ENCODE results near the gene NDUFS7. TPM values are rescaled to one million over a fixed set of nuclear protein-coding genes. Genes with fewer than 3 reads are reported as not detected.

NDUFS7 gene
- total RNA-seq, 1 donor from 2014 or later: 55.9 TPM

DNA sequence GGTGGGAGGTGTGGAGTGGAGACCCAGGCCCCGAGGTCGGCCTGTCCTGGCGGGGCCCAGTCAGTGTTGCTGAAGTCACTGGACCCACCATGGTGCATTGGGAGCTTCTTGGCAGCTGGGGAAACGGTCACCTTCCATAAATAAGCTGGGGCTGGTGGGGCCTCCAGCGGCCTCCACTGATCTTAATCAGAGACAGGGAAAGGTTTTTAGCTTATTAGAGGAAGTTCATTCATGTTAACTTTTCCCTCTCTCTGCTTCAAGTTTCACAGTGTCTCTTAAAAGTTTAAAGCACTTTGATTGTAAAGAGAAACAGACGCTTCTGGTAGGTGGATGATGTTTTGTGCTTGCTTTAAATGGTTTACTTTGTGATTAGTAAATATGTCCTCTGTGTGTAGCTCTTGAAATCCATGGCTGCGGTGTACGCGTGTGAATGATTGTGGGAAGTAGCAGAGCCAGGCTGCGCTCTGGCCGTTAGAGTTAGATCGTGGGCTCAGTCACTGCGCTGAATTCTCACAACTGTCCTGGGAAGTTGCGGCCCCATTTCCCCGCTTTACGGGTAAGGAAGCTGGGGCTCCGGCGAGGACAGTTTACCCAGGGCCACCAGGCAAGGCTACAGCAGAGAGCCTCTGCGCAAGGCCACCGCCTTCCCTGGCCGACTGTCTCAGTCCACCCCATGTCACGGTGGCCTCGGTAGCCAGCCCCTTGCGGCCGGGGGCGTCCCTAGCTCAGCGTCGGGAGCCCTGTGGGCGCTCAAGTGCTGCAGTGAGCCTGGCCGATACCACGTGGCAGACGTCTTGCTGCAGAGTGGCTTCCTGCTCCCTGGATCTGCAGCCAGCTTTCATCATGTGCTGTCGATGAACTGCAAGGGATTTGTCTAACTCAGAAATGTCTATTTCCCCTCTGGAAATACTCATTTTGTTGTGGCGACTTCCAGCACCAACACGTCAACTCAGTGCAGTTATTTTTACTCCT, 16.5 kb upstream of the NDUFS7 start:
- Mint-ChIP-seq H3K27ac (no peak overlapping the region), H3K36me3 (peaks cover 16% of the 10 kb centered on the region), H3K27me3 (ENCODE audit: low read depth) (no peaks in the 10 kb centered on the region), H3K4me1 (no peaks in the 10 kb centered on the region), H3K9me3 (no peaks in the 10 kb centered on the region), H3K4me3 (no peak overlapping the region)
- no peak for DNase-seq (ENCODE audit: low spot score in 2 of 2, unreplicated experiment in 2 of 2)
- TF ChIP-seq, protein P1, sequence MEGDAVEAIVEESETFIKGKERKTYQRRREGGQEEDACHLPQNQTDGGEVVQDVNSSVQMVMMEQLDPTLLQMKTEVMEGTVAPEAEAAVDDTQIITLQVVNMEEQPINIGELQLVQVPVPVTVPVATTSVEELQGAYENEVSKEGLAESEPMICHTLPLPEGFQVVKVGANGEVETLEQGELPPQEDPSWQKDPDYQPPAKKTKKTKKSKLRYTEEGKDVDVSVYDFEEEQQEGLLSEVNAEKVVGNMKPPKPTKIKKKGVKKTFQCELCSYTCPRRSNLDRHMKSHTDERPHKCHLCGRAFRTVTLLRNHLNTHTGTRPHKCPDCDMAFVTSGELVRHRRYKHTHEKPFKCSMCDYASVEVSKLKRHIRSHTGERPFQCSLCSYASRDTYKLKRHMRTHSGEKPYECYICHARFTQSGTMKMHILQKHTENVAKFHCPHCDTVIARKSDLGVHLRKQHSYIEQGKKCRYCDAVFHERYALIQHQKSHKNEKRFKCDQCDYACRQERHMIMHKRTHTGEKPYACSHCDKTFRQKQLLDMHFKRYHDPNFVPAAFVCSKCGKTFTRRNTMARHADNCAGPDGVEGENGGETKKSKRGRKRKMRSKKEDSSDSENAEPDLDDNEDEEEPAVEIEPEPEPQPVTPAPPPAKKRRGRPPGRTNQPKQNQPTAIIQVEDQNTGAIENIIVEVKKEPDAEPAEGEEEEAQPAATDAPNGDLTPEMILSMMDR (IDR thresholded peaks at IDR 0.05; ENCODE audit: unreplicated experiment): no peak

DNA sequence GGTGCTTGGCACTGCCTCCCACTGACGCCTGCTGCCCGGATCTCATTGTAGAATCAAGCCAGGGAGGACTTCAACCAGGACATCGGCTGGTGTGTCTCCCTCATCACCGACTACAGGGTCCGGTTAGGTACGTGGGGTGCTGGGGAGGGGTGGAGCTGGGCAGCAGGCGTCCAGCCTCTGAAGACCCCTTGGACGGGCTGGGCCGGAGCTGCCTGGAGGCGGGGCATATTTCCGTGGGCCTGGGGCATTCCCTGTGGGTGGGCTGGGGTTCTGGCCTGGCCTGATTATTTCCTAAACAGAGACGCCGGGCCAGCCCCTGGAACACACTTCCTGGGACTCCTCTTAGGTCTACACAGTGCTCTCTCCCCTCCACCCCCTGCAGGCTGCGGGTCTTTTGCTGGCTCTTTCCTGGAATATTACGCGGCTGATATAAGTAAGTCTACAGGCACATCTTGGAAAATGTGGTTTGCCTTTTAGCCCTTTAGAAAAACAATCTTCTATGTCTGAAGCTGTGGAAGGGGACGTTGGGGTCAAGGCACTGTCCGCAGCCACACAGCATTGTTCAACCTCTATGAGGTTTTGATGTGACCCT, 14.4 kb upstream of the NDUFS7 start:
- DNase-seq (ENCODE audit: low spot score in 2 of 2, unreplicated experiment in 2 of 2): no peak
- Mint-ChIP-seq H3K4me1 (no peaks in the 10 kb centered on the region), H3K36me3 (peaks cover 19% of the 10 kb centered on the region), H3K27me3 (ENCODE audit: low read depth) (no peaks in the 10 kb centered on the region), H3K27ac (peak overlapping the region; percentile 30), H3K4me3 (no peak overlapping the region), H3K9me3 (no peaks in the 10 kb centered on the region)
- TF ChIP-seq, protein P1 (IDR thresholded peaks at IDR 0.05; ENCODE audit: unreplicated experiment): no peak

DNA sequence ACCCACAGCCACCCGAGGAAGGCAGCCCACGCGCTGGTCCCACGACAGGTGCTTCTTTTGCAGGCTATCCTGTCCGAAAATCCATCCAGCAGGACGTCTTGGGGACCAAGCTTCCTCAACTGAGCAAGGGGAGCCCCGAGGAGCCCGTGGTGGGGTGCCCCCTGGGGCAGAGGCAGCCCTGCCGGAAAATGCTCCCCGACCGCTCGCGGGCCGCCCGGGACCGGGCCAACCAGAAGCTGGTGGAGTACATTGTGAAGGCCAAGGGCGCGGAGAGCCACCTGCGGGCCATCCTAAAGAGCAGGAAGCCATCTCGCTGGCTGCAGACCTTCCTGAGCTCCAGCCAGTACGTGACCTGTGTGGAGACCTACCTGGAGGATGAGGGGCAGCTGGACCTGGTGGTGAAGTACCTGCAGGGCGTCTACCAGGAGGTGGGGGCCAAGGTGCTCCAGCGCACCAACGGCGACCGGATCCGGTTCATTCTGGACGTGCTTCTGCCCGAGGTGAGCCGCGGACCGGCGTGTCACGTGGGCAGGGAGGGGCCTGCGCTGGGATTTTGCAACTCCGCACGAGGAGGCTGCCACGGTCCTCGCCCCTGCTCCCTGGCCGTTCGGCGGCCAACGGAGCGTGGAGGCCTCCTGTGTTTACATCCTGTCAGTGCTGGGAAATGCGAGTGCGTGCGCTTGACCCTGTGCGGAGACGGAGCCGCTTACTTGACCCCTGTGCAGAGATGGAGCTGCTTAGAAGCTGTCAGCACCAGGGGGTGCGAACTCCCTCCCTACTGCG, 12.9 kb upstream of the NDUFS7 start:
- Mint-ChIP-seq H3K27ac (no peak overlapping the region), H3K4me1 (no peaks in the 10 kb centered on the region), H3K9me3 (no peaks in the 10 kb centered on the region), H3K4me3 (no peak overlapping the region), H3K27me3 (ENCODE audit: low read depth) (no peaks in the 10 kb centered on the region), H3K36me3 (peaks cover 17% of the 10 kb centered on the region)
- DNase-seq (ENCODE audit: low spot score in 2 of 2, unreplicated experiment in 2 of 2): no peak
- TF ChIP-seq, protein P1 (IDR thresholded peaks at IDR 0.05; ENCODE audit: unreplicated experiment): no peak

DNA sequence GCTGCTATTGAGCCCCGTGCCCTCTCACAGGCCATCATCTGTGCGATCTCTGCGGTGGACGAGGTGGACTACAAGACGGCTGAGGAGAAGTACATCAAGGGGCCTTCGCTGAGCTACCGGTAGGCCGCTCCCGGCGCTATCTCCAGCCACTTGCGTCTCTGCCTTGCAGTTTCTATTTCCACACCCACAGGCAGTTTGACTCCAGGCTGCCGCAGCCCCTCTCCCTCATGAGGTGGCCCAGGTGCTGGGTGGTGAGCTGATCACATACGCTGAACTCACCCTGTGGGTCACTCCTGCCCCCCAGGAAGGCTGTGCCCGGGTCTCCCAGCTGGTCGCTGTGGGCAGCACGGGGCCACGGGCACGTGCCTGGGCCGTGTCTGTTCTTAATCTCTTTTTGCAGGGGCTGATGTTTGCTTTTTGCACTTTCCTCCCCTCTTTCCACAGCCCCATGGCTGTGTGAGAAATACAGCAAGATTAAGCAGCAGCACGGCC, 10.6 kb upstream of the NDUFS7 start:
- no peak for DNase-seq (ENCODE audit: low spot score in 2 of 2, unreplicated experiment in 2 of 2)
- no peaks in the 10 kb centered on the region for H3K27me3 Mint-ChIP-seq (ENCODE audit: low read depth)
- H3K36me3 Mint-ChIP-seq: peaks cover 20% of the 10 kb centered on the region
- H3K4me1 Mint-ChIP-seq: no peaks in the 10 kb centered on the region
- no peak overlapping the region for H3K4me3 Mint-ChIP-seq
- peak overlapping the region; percentile 12 for H3K27ac Mint-ChIP-seq
- TF ChIP-seq, protein P1 (IDR thresholded peaks at IDR 0.05; ENCODE audit: unreplicated experiment): no peak
- H3K9me3 Mint-ChIP-seq: no peaks in the 10 kb centered on the region

DNA sequence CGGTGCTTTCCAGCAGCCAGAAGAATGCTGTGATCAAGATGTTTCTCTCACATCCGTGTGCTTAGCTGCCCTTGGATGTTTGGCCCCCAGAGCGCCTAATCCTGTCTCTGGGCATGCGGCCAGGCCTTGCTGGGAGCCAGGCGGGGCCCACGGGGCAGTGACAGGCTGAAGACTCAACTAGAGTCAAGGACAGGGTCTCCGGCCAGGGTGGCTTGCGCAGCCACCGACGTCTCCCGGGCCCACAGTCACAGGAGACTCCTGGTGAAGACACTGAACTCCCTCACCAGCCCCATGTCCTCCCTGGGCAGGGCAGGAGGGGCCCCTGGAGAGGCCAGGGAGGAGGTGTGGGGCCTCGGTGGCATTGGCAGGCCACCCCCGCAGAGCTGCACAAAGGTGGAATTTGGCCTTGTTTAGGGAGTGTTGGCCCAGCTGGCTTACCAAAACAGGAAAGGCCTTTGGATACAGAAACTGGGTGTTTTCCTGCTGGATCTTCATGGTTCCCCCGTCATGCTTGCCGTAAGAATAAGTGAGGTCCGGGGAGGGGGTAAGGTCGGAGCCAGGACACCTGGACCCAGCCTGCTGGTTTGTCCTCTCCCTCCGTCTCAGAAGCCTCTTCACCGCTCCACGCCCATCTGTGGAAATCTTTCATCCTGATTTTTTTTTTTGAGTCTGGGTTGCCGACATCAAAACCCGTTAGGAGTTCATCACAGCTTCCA, 10.0 kb upstream of the NDUFS7 start:
- Mint-ChIP-seq H3K4me1 (no peaks in the 10 kb centered on the region), H3K4me3 (no peak overlapping the region), H3K9me3 (no peaks in the 10 kb centered on the region), H3K36me3 (peaks cover 22% of the 10 kb centered on the region), H3K27me3 (ENCODE audit: low read depth) (no peaks in the 10 kb centered on the region), H3K27ac (peak overlapping the region; percentile 12)
- TF ChIP-seq, protein P1 (IDR thresholded peaks at IDR 0.05; ENCODE audit: unreplicated experiment): no peak
- no peak for DNase-seq (ENCODE audit: low spot score in 2 of 2, unreplicated experiment in 2 of 2)
